Measurements from ENCODE around the gene RAPGEF3.
A peak's percentile ranks its signal among the peaks of the same experiment; 100 is the strongest.

RAPGEF3 gene

GRCh38 chr12:47757364-47757839 lies 1.3 kb downstream of the RAPGEF3 start:
- no peak for DNase-seq (ENCODE audit: low spot score)

GRCh38 chr12:47755655-47756562 lies 2.8 kb downstream of the RAPGEF3 start:
- DNase-seq (ENCODE audit: low spot score), result no peak

DNA sequence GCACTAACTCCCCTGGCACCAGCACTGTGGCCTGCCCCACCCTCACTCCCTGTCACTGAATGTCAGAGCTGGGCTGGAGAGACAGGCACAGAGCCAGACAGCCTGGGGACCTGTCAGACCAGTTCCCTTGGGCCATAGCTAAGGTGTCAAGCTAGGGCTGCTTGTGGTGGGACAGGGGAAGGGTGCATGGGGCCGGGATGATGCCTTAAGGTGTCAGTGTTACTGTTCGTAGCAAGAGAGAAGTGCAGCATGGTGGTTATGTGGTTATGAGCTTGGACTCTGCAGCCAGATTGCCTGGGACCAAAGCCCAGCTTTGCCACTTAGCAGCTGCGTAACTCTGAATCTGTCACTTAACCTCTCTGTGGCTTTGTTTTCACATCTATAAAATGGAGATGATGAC lies 3.8 kb downstream of the RAPGEF3 start:
- no peak for DNase-seq (ENCODE audit: low spot score)

DNA sequence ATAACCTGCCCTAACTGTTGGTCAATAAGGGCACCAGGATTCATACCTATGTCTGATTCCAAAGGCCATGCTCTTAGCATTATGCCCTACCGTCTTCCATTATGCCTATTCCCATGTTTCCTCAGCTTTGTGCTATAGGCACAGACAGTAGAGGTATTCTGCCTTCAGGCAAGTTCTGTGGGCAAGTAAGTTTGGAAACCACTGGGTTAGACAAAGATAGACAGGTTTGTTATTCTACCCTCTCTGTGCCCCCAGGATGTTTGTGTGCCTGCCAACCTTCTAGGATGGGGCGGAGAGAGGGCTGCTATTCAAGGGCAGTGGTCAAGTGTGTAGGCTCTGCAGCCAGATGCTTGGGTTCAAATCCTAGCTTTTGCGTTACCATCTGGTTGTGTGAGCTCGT lies 4.6 kb downstream of the RAPGEF3 start:
- DNase-seq (ENCODE audit: low spot score), result no peak

- DNase-seq (ENCODE audit: low spot score), result no peak
Measured at GRCh38 chr12:47753021-47754001, 5.4 kb downstream of the RAPGEF3 start.

DNA sequence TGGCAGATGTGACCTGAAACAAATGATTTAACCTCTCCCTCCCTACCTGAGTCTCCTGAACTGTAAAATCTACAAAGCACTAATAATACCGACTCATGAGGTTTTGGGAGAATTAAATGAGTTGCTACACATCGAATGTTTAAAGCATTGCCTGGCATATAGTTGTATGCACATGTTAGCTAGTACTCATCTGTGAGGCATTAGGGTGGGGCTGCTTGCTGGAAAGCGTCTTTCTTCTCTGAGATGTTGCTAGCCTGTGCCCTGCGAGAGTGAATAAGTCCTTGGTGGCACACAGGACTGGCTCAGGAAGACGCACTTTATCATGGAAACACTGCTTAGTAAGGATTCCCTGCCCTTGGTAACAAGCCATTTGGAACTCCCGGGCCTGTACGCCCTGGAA lies 6.1 kb downstream of the RAPGEF3 start:
- DNase-seq (ENCODE audit: low spot score), result no peak

DNA sequence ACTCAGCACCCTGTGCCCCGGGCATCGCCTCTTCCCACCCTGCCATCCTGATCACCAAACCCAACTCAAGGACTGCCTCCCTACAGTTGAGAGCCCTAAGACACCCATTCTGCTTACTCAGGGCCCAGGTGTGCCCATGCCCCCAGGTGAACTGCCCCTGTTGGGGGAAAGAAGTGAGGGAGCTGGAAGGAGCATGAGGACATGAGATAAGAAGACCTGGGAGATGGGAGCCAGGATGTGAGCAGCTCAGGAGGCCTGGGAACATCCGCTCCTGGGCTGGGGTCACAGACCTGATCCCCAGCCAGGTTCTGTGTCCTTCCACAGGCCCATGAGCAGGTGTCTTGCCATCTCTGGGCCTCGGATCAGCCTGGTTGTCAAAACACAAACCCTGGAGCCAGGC lies 6.6 kb downstream of the RAPGEF3 start:
- no peak for DNase-seq (ENCODE audit: low spot score)

DNA sequence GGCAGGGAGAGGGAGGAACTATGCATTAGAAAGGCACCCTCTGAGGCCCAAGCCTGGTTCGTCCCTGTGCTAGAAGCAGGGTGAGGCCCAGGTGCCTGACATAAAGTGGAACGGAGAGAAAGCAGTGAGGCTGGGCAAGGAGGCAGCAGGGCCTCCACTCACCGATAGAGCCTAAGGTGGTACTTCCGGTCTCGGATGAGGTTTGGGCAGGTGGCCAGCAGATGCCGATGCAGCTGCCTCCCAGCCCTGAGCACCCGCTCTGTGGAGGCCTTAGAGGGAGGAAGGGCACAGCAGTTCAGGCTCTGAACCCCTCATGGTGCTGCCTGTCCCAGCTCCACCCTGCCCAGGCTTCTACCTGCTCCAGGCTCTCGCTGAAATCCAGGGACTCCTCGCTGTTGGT lies 7.1 kb downstream of the RAPGEF3 start:
- DNase-seq (ENCODE audit: low spot score), result no peak

DNA sequence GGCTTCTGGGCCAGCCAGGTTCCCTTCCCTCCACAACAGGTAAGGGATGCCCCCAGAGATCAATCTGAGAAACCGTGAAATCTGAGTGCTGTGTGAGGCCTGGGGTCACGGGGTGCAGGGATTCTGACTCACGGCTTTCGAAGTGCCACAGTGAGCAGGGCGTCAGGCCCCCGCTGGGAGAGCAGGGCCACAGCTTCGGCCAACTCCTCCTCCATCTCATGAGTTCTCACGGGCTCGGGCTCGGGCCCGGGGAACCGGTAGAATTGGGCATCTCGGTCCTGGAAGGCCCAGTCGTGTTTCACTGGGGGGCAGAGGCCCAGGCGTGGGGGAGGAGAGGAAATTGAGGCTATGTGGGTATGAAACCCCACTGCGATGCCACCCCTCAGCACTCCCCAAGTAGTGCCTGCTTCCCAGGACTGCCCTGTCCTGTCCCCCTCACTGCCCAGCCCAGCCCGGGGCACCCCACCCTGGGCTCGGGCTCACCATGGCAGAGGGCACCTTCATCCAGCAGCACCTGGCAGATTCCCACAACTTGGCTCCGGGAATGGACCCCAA lies 7.7 kb downstream of the RAPGEF3 start:
- no peak for DNase-seq (ENCODE audit: low spot score)

DNA sequence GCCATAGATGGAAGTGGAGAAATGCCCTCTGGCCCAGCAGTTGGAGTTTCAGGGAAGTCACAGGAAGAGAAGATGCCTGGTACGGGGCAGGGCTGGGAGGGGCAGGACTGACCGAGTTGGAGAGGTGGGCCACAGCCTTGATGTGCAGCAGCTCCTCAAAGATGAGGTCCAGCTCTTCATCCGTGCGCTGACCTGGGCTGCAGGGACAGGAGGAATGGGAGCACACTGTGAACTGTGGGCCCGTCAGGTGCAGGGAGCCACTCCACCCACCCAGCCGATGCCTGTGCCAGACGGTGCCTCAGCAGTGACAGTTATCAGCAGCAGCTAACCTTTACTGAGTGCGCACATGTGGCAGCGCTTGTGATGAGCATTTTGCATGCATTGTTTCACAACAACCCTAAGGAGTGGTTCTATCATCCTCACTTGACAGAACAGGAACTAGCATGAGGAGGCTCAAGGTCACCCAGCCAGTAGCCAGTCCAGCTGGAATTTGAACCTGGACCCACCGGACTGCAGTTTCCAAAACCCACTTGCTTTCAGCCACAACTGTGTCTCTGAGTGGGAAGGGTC lies 8.4 kb downstream of the RAPGEF3 start:
- no peak for DNase-seq (ENCODE audit: low spot score)

GRCh38 chr12:47748899-47749298 lies 9.8 kb downstream of the RAPGEF3 start:
- no peak for DNase-seq (ENCODE audit: low spot score)

GRCh38 chr12:47748507-47748828 lies 10.2 kb downstream of the RAPGEF3 start:
- DNase-seq (ENCODE audit: low spot score), result no peak

- no peak for DNase-seq (ENCODE audit: low spot score)
Measured at GRCh38 chr12:47747596-47748506, 10.8 kb downstream of the RAPGEF3 start.

- no peak for DNase-seq (ENCODE audit: low spot score)
Measured at GRCh38 chr12:47747126-47747525, 11.6 kb downstream of the RAPGEF3 start.

DNA sequence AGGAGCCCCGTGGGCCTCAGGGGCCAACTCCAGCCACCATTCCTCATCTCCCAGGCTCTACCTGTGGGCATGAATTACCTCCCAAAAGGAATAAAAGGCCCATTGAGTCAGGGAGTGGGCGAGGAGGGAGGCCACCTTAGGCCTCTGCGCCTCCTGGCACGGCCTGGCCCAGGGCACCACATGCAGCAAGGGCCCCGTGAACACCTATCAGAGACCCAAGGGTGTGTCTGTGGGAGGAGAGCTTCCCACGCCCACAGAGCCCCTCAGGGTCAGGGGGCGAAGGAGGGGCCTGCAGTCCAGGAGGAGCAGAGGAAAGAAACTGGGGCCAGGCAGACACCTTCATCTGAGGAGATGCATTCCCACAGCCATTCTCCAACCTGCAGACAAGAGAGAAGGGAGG lies 12.2 kb downstream of the RAPGEF3 start:
- no peak for DNase-seq (ENCODE audit: low spot score)

DNA sequence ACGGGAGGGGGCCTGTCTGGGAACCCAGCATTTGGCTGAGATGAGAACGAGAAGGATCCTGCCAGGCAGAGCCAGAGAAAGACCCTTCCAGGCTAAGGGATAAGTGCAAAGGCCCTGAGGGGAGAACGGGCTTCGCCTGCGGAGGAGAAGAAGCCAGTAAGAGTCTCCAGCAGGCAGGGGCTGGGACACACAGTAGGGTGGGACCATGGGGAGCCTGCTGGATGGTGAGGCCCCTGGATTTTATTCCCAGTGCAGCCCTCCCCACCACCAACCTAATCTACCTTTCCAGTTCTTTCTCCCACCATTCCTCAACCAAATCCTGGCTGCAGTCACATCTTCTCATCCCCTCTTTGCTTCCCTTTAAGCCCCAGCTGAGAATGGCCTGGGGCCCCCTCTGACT lies 12.6 kb downstream of the RAPGEF3 start:
- no peak for DNase-seq (ENCODE audit: low spot score)

DNA sequence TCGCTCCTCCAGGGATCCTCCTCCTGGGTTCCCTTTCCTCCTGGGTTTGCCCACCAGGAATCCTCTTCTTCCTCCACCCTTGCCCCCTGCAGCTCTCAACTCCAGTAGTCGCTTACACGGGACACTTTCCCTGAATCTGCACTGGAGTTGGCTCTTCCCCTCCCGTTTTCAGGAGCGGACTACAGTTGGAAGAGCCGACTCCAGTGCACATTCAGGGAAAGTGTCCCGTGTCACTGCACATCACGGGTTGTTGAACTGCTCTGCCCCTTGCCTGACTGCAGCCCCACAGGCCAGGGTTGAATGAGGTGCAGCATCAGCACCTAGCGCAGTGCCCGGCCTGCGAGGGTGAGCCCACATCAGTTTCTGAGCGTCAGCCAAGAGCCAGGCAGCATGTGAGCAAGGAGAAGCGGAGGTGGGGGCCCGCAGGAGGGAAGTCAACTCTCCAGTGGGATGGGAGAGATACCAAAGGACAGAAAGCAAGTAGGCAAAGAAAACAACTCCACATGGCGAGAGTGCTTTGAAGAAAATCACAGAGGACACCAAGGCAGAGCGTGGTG lies 13.1 kb downstream of the RAPGEF3 start:
- DNase-seq (ENCODE audit: low spot score), result no peak

GRCh38 chr12:47744778-47745436 lies 13.8 kb downstream of the RAPGEF3 start:
- DNase-seq (ENCODE audit: low spot score), result no peak

DNA sequence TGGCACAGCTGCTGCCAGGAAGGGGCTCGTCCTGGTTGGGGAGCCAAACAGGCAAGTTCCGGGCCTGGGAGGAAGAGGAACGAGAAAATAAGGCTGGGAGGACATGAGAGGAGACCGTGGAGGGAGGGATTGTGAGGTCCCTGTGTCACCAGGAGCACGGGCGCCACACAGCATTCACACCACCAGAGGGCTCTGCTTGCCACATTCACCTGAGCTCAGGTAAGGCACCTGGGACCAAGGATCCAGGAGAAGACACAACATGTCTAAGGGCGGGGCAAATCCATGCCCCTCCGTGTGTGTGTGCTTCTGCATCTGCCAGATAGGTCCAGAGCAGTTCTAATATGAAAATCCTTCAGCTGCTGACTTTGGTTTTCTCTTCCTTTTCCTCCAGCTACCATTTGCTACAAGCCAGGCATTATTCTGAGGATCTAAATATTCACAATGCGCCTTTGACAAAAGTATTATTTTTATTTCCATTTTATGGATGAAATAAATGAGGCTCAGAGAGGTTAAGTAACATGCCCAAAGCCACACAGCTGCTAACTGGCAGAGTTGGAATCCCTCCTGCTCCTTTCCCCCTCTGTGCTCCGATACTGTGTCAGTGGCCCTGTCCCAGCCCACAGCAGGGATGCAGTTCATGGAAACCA lies 14.6 kb downstream of the RAPGEF3 start:
- DNase-seq (ENCODE audit: low spot score), result peak; percentile 72

Data from CD4-positive, alpha-beta T cell treated with Interleukin-2 at 100 ng/mL for 4 hours (primary cell).